Astrocyte (in vitro differentiated cells and primary cell): ENCODE results near the gene SMYD2.

ENCODE experiments used
- EZH2 ChIP-seq: IDR thresholded peaks from 2 replicates; pipeline ENCODE4 v1.6.1; 2012; ENCODE audit warnings: mild to moderate bottlenecking, low read length, inconsistent platforms; ENCODE audit not compliant: insufficient read depth
- TF ChIP-seq, protein P1 (sequence below): IDR thresholded peaks from 2 replicates; pipeline ENCODE4 v1.5.1; 2011; ENCODE audit warnings: low read depth, mild to moderate bottlenecking, inconsistent platforms, low read length, moderate library complexity; ENCODE audit not compliant: insufficient read depth

DNA sequence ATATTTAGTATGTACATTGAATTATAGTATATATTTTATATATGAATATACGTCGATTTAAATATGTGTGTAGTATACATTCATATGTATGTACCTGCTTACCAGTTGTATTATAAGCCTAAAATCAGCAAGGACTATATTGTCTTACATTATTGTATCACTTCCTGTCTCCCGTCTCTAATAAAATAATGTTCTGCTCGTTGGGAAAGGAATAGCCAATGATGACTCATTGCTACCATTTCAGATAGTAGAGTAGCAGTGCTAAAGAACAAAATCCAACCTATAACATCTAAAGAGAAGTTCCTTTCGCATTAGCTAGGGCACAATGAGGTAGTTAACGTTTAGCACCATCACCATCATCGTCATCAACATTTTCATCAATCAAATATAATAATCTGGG, 39.9 kb upstream of the SMYD2 start:
- TF ChIP-seq EZH2, result no peak
- TF ChIP-seq, protein P1, sequence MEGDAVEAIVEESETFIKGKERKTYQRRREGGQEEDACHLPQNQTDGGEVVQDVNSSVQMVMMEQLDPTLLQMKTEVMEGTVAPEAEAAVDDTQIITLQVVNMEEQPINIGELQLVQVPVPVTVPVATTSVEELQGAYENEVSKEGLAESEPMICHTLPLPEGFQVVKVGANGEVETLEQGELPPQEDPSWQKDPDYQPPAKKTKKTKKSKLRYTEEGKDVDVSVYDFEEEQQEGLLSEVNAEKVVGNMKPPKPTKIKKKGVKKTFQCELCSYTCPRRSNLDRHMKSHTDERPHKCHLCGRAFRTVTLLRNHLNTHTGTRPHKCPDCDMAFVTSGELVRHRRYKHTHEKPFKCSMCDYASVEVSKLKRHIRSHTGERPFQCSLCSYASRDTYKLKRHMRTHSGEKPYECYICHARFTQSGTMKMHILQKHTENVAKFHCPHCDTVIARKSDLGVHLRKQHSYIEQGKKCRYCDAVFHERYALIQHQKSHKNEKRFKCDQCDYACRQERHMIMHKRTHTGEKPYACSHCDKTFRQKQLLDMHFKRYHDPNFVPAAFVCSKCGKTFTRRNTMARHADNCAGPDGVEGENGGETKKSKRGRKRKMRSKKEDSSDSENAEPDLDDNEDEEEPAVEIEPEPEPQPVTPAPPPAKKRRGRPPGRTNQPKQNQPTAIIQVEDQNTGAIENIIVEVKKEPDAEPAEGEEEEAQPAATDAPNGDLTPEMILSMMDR, result no peak
